SJCRH30 (cell line): ENCODE results near the gene MRTFA. TPM values are rescaled to one million over a fixed set of nuclear protein-coding genes. Genes with fewer than 3 reads are reported as not detected.

ENCODE experiments used
- DNase-seq, 2 experiments: peaks; one replicate each; pipeline ENCODE4 v3.0.0-alpha.2; 2015 to 2020
- H3K27ac ChIP-seq: fragments of 250-450 bp; sonication (Bioruptor Pico); 2 replicates; pipeline ENCODE4 v1.5.1; 2020; ENCODE audit warnings: mild to moderate bottlenecking, moderate library complexity
- H3K27me3 ChIP-seq: fragments of 250-450 bp; sonication (Bioruptor Pico); 2 replicates; pipeline ENCODE4 v1.5.1; 2020; ENCODE audit warnings: mild to moderate bottlenecking, moderate library complexity
- H3K36me3 ChIP-seq: fragments of 250-450 bp; sonication (Bioruptor Pico); 2 replicates; pipeline ENCODE4 v1.5.1; 2020; ENCODE audit warnings: mild to moderate bottlenecking, moderate library complexity
- H3K4me1 ChIP-seq: fragments of 250-450 bp; sonication (Bioruptor Pico); 2 replicates; pipeline ENCODE4 v1.5.1; 2020; ENCODE audit warnings: mild to moderate bottlenecking, moderate library complexity
- H3K4me3 ChIP-seq: fragments of 250-450 bp; sonication (Bioruptor Pico); 2 replicates; pipeline ENCODE4 v1.5.1; 2020; ENCODE audit warnings: mild to moderate bottlenecking, moderate library complexity
- H3K9me3 ChIP-seq: fragments of 250-450 bp; sonication (Bioruptor Pico); replicated peaks from 2 replicates; pipeline ENCODE4 v1.5.1; 2020; ENCODE audit warnings: mild to moderate bottlenecking, moderate library complexity
- total RNA-seq: library from RNA; depleted of rRNA; stranded (reverse); fragments of >200 nt; shearing (Covaris generic); gene quantifications from 2 replicates; pipeline ENCODE4 v1.2.3, GENCODE V29; 2014

The MRTFA gene
- total RNA-seq, 1 experiment from 2014 or later: 12.3 TPM

- Histone ChIP-seq H3K4me1 (peaks cover 10% of the 10 kb centered on the region), H3K27me3 (no peaks in the 10 kb centered on the region), H3K4me3 (no peak overlapping the region), H3K27ac (no peak overlapping the region), H3K9me3 (no peaks in the 10 kb centered on the region), H3K36me3 (no peaks in the 10 kb centered on the region)
- DNase-seq: no peak
Observed at GRCh38 chr22:40648386-40648785, 11.9 kb upstream of the MRTFA start.

DNA sequence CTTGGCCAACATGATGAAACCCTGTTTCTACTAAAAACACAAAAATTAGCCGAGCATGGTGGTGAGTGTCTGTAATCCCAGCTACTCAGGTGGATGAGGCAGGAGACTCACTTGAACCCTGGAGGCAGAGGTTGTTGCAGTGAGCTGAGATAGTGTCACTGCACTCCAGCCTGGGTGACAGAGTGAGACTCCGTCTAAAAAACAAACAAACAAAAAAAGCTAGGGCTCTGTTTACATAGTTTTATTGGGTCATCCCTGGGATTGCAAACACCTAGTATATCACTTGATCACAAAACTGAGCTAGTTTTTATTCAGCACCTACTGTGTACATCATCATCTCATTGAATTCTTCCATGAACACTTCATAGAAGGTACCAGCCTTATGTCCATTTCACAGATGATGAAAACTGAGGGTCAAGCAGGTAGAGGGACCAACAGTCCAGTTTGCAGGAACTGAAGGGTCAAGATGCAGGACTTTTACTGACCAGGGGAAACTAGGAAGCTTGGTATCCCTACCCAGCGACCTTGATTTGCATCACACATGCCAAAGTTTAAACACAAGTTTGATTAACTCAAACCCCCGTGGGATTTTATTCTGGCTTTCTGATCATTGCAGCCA lies 9.2 kb upstream of the MRTFA start:
- Histone ChIP-seq H3K4me1 (no peaks in the 10 kb centered on the region), H3K4me3 (peak overlapping the region; percentile 55; the same call in 1 of the 2 replicates), H3K27me3 (no peaks in the 10 kb centered on the region), H3K36me3 (no peaks in the 10 kb centered on the region), H3K27ac (no peak overlapping the region), H3K9me3 (no peaks in the 10 kb centered on the region)
- no peak for DNase-seq

- no peaks in the 10 kb centered on the region for H3K4me1 ChIP-seq
- no peaks in the 10 kb centered on the region for H3K9me3 ChIP-seq
- H3K4me3 ChIP-seq: no peak overlapping the region
- no peak for DNase-seq
- H3K36me3 ChIP-seq: no peaks in the 10 kb centered on the region
- no peaks in the 10 kb centered on the region for H3K27me3 ChIP-seq
- H3K27ac ChIP-seq: no peak overlapping the region
Observed at GRCh38 chr22:40642316-40642715, 5.8 kb upstream of the MRTFA start.

DNA sequence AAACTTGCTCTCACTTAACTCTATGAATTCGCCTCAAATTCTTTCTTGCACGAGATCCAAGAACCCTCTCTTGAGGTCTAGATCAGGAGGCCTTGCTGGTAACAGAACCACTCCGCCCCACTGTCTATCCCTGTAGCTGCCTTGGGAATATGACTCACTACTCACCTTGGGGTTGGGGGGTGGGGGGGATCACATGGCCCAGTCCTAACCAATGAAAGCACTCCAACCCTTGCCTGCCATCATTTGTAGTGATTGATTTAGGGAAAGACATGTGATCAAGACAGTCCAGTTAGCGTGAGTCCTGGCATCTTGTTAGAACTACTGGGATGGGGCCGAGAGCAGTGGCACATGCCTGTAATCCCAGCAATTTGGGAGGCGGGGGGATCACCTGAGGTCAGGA lies 4.8 kb upstream of the MRTFA start:
- H3K9me3 ChIP-seq: no peaks in the 10 kb centered on the region
- H3K36me3 ChIP-seq: no peaks in the 10 kb centered on the region
- no peak overlapping the region for H3K4me3 ChIP-seq
- no peak for DNase-seq
- no peaks in the 10 kb centered on the region for H3K4me1 ChIP-seq
- H3K27me3 ChIP-seq: no peaks in the 10 kb centered on the region
- H3K27ac ChIP-seq: no peak overlapping the region

DNA sequence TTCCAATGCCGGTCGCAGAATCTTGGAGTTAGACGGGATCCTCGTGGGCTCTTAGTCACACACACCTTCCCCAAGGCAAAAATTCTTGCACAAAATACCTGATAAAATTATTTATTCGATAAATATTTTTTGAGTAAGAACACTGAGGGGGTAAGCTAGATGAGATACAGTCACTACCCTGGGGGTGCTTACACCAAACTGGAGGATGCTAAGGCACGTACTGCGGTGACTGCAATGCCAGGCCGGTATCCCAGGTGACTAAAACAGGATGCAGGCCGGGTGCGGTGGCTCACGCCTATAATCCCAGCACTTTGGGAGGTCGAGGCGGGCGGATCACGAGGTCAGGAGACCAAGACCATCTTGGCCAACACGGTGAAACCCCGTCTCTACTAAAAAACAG lies 1.7 kb upstream of the MRTFA start:
- Histone ChIP-seq H3K9me3 (no peaks in the 10 kb centered on the region), H3K4me3 (no peak overlapping the region), H3K4me1 (0 out of 2 replicates have a peak, but pooled peaks cover 5% of the 10 kb centered on the region), H3K27ac (no peak overlapping the region), H3K36me3 (no peaks in the 10 kb centered on the region), H3K27me3 (no peaks in the 10 kb centered on the region)
- DNase-seq: no peak

GRCh38 chr22:40637183-40638150 lies 948 bp upstream of the MRTFA start:
- H3K27me3 ChIP-seq: no peaks in the 10 kb centered on the region
- H3K4me1 ChIP-seq: 0 out of 2 replicates have a peak, but pooled peaks cover 5% of the 10 kb centered on the region
- H3K9me3 ChIP-seq: no peaks in the 10 kb centered on the region
- peak overlapping the region; percentile 19; the same call in 1 of the 2 replicates for H3K27ac ChIP-seq
- no peaks in the 10 kb centered on the region for H3K36me3 ChIP-seq
- DNase-seq: peak; percentile 14 to 27
- peak overlapping the region; percentile 77 for H3K4me3 ChIP-seq

DNA sequence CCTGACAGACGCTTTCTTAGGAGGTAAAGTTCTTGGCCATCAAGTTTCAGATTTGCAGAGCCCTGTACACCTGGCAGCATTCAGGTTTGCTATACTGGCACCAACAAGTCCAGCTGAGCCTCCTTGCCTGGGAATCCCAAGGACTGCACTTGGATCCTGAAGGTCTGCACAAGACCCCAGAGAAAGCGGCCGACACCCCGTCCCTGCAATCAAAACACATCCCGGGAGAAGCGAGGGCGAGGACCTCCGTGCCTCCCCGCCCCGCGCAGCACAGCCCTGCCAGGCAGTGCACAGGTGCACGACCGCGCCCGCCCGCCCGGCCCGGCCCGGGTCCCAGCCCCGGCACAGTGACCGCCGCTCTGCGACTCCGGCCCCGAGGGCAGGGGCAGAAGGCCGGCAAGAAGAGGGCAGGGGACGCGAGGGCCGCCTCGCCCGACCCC lies 559 bp downstream of the MRTFA start:
- no peaks in the 10 kb centered on the region for H3K9me3 ChIP-seq
- H3K27ac ChIP-seq: no peak overlapping the region; the same call in 1 of the 2 replicates
- DNase-seq: peak in 1 of 2 experiments; percentile 17
- no peaks in the 10 kb centered on the region for H3K36me3 ChIP-seq
- H3K4me3 ChIP-seq: peak overlapping the region; percentile 77
- no peaks in the 10 kb centered on the region for H3K27me3 ChIP-seq
- H3K4me1 ChIP-seq: 0 out of 2 replicates have a peak, but pooled peaks cover 5% of the 10 kb centered on the region

GRCh38 chr22:40635043-40635939 lies 1.2 kb downstream of the MRTFA start:
- H3K27ac ChIP-seq: no peak overlapping the region
- peak overlapping the region; percentile 77 for H3K4me3 ChIP-seq
- no peaks in the 10 kb centered on the region for H3K9me3 ChIP-seq
- no peaks in the 10 kb centered on the region for H3K36me3 ChIP-seq
- 0 out of 2 replicates have a peak, but pooled peaks cover 5% of the 10 kb centered on the region for H3K4me1 ChIP-seq
- no peaks in the 10 kb centered on the region for H3K27me3 ChIP-seq
- no peak for DNase-seq

DNA sequence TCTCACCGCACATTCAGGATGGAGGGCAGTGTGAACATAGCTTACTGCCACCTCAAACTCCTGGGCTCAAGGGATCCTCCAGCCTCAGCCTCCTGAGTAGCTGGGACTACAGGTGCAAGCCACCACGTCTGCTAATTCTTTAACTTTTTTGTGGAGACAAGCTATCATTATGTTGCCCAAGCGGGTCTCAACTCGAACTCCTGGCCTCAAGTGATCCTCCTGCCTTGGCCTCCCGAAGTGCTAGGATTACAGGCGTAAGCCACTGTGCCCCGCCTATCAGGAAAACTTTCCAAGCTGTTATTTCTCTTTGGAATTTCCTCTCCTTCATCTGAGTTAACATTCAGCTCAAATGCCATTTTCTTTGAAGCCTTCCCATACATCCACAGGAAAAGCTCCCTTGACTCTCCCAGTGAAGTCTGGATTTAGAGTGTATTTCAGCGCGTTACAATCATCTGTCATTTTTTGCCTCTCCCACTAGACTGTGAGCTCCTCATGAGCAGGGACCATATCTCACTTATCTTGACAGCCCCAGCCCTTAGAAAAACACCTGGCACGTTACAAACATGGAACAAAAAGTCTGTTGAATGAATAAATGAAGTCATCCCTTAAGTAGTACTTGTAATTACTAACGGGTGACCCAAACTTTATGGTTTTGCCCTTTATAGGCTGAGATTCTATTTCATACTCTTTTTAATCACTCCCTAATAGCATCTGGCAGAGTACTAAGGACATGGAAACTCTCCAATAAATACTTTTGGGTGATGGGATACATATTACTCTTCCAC lies 2.2 kb downstream of the MRTFA start:
- Histone ChIP-seq H3K9me3 (no peaks in the 10 kb centered on the region), H3K4me3 (no peak overlapping the region), H3K27ac (no peak overlapping the region), H3K36me3 (no peaks in the 10 kb centered on the region), H3K4me1 (0 out of 2 replicates have a peak, but pooled peaks cover 5% of the 10 kb centered on the region), H3K27me3 (no peaks in the 10 kb centered on the region)
- DNase-seq: no peak

GRCh38 chr22:40633036-40633435 lies 3.5 kb downstream of the MRTFA start:
- Histone ChIP-seq H3K27me3 (no peaks in the 10 kb centered on the region), H3K27ac (no peak overlapping the region), H3K4me1 (peaks cover 8% of the 10 kb centered on the region), H3K9me3 (no peaks in the 10 kb centered on the region), H3K4me3 (no peak overlapping the region), H3K36me3 (no peaks in the 10 kb centered on the region)
- DNase-seq: no peak

DNA sequence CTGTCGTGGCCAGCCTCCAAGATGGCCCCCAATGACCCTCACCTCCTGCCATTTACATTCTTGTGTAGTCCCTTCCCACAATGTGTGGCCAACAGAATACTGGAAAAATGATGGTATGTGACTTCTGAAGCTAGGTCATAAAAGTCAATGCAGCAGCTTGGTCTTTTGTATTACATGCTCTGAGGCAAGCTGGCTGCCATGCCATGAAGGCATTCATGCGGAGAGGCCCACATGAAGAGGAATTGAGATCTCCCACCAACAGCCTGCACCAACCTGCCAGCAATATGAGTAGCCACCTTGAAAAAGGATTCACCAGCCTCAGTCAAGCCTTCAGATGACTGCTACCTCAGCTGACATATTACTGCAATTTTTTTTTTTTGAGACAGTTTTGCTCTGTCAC lies 4.6 kb downstream of the MRTFA start:
- no peaks in the 10 kb centered on the region for H3K27me3 ChIP-seq
- no peaks in the 10 kb centered on the region for H3K9me3 ChIP-seq
- no peaks in the 10 kb centered on the region for H3K36me3 ChIP-seq
- no peak overlapping the region for H3K4me3 ChIP-seq
- H3K27ac ChIP-seq: no peak overlapping the region
- no peak for DNase-seq
- peaks cover 10% of the 10 kb centered on the region for H3K4me1 ChIP-seq

DNA sequence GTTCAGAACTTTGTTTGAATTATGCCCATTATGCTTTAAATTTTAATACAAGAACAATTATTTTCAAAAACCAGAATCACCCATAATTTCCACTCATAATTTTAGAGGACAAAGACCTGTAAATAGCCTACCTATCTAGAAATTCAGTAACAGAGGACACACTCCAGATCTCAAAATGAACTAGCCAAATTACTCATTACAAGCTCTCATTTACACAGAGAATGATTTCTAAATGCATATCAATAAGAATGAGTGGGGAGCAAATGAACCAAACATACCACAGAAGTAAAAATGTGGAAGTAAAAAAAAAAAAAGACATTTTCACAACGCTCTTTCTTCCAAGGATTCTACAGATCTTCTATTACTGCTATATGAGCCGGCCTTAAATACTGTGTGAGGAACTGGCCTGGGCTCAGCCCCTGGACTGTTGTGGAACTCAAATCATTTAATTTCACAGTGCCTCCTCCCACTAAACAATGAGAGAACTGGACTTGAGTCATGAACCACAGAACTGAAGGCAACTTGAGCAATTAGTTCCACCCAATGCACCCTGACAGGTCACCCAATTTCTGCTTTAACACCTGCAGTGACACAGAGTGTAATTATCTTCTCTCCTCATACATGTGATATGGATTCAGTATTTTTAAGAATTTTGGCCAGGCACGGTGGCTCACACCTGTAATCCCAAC lies 8.0 kb downstream of the MRTFA start:
- H3K36me3 ChIP-seq: no peaks in the 10 kb centered on the region
- peak overlapping the region; percentile 28 for H3K27ac ChIP-seq
- H3K27me3 ChIP-seq: no peaks in the 10 kb centered on the region
- H3K4me1 ChIP-seq: peaks cover 5% of the 10 kb centered on the region
- peak in 1 of 2 experiments; percentile 39 for DNase-seq
- H3K4me3 ChIP-seq: no peak overlapping the region
- H3K9me3 ChIP-seq: no peaks in the 10 kb centered on the region

DNA sequence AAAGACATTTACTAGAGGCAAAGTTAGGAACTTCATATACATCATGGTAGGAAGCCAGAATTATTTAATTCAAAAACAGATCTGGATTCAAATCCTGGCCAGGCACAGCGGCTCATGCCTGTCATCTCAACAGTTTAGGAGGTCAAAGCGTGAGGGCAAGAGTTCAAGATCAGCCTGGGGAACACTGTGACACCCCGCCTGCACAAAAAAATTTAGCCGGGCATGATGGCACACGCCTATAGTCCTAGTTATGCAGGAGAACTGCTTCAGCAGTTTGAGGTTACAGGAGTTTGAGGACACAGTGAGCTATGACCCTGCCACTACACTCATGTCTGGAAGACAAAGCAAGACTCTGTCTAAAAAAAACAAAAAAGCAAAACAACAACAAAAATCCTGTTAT lies 8.9 kb downstream of the MRTFA start:
- Histone ChIP-seq H3K4me3 (no peak overlapping the region), H3K36me3 (no peaks in the 10 kb centered on the region), H3K27me3 (no peaks in the 10 kb centered on the region), H3K9me3 (no peaks in the 10 kb centered on the region), H3K4me1 (peaks cover 5% of the 10 kb centered on the region), H3K27ac (no peak overlapping the region)
- no peak for DNase-seq
